ENCODE measurements around the gene RASGRP3.

The RASGRP3 gene

GRCh38 chr2:33485051-33485450 lies 8.6 kb downstream of the RASGRP3 start:
- no peak overlapping the region for H3K27ac ChIP-seq (ENCODE audit: poor library complexity, severe bottlenecking)
- no peak overlapping the region for H3K4me3 ChIP-seq (ENCODE audit: severe bottlenecking)
- DNase-seq (ENCODE audit: low spot score) (no peak), ATAC-seq (ENCODE audit: low read depth) (no peak)
- TF ChIP-seq CTCF (IDR thresholded peaks at IDR 0.05; ENCODE audit: poor library complexity, severe bottlenecking), result no peak
- H3K27me3 ChIP-seq (ENCODE audit: insufficient read depth, poor library complexity, severe bottlenecking), result no peaks in the 10 kb centered on the region
- no peaks in the 10 kb centered on the region for H3K4me1 ChIP-seq (ENCODE audit: insufficient read depth, poor library complexity, severe bottlenecking)
- no peaks in the 10 kb centered on the region for H3K36me3 ChIP-seq (ENCODE audit: low read depth)
- H3K9me3 ChIP-seq (ENCODE audit: severe bottlenecking), result no peaks in the 10 kb centered on the region

- no peaks in the 10 kb centered on the region for H3K9me3 ChIP-seq (ENCODE audit: severe bottlenecking)
- H3K27me3 ChIP-seq (ENCODE audit: insufficient read depth, poor library complexity, severe bottlenecking), result no peaks in the 10 kb centered on the region
- no peak overlapping the region for H3K27ac ChIP-seq (ENCODE audit: poor library complexity, severe bottlenecking)
- no peak for ATAC-seq (ENCODE audit: low read depth)
- no peak overlapping the region for H3K4me3 ChIP-seq (ENCODE audit: severe bottlenecking)
- TF ChIP-seq CTCF (IDR thresholded peaks at IDR 0.05; ENCODE audit: poor library complexity, severe bottlenecking), result no peak
- no peaks in the 10 kb centered on the region for H3K36me3 ChIP-seq (ENCODE audit: low read depth)
- H3K4me1 ChIP-seq (ENCODE audit: insufficient read depth, poor library complexity, severe bottlenecking), result no peaks in the 10 kb centered on the region
- no peak for DNase-seq (ENCODE audit: low spot score)
Measured at GRCh38 chr2:33486544-33486943, 10.1 kb downstream of the RASGRP3 start.

- no peak for ATAC-seq (ENCODE audit: low read depth)
- H3K4me1 ChIP-seq (ENCODE audit: insufficient read depth, poor library complexity, severe bottlenecking), result no peaks in the 10 kb centered on the region
- TF ChIP-seq CTCF (IDR thresholded peaks at IDR 0.05; ENCODE audit: poor library complexity, severe bottlenecking), result no peak
- no peak for DNase-seq (ENCODE audit: low spot score)
- no peaks in the 10 kb centered on the region for H3K27me3 ChIP-seq (ENCODE audit: insufficient read depth, poor library complexity, severe bottlenecking)
- no peak overlapping the region for H3K27ac ChIP-seq (ENCODE audit: poor library complexity, severe bottlenecking)
- H3K9me3 ChIP-seq (ENCODE audit: severe bottlenecking), result no peaks in the 10 kb centered on the region
- no peak overlapping the region for H3K4me3 ChIP-seq (ENCODE audit: severe bottlenecking)
- no peaks in the 10 kb centered on the region for H3K36me3 ChIP-seq (ENCODE audit: low read depth)
Measured at GRCh38 chr2:33488178-33488690, 11.8 kb downstream of the RASGRP3 start.

- H3K4me3 ChIP-seq (ENCODE audit: severe bottlenecking), result no peak overlapping the region
- DNase-seq (ENCODE audit: low spot score) (no peak), ATAC-seq (ENCODE audit: low read depth) (no peak)
- no peak overlapping the region for H3K27ac ChIP-seq (ENCODE audit: poor library complexity, severe bottlenecking)
- no peaks in the 10 kb centered on the region for H3K9me3 ChIP-seq (ENCODE audit: severe bottlenecking)
- no peaks in the 10 kb centered on the region for H3K4me1 ChIP-seq (ENCODE audit: insufficient read depth, poor library complexity, severe bottlenecking)
- no peak for TF ChIP-seq CTCF (IDR thresholded peaks at IDR 0.05; ENCODE audit: poor library complexity, severe bottlenecking)
- H3K27me3 ChIP-seq (ENCODE audit: insufficient read depth, poor library complexity, severe bottlenecking), result no peaks in the 10 kb centered on the region
- H3K36me3 ChIP-seq (ENCODE audit: low read depth), result no peaks in the 10 kb centered on the region
Measured at GRCh38 chr2:33488715-33489540, 12.5 kb downstream of the RASGRP3 start.
